ENCODE measurements around the gene RGS9BP. TPM values are rescaled to one million over a fixed set of nuclear protein-coding genes. Genes with fewer than 3 reads are reported as not detected.
A peak's percentile ranks its signal among the peaks of the same experiment; 100 is the strongest.

The RGS9BP gene
- total and polyA plus RNA-seq, 2 donors from 2014 or later: 0.39 to 0.72 TPM

GRCh38 chr19:32717496-32717895, 41.8 kb downstream of the RGS9BP start:
- no peak for TF ChIP-seq CTCF (IDR thresholded peaks at IDR 0.05; ENCODE audit: borderline replicate concordance, extremely low read depth, insufficient read depth)
- DNase-seq (no peak), FAIRE-seq (no peak)
- Histone ChIP-seq H3K4me3 (ENCODE audit: low read length in 3 of 3) (no peak overlapping the region), H3K4me1 (ENCODE audit: control insufficient read depth in 2 of 3, insufficient read depth in 2 of 3, low read depth in 1 of 3, low read length in 3 of 3) (no peaks in the 10 kb centered on the region), H3K9ac (ENCODE audit: low read length in 3 of 3) (no peak overlapping the region), H3K27me3 (ENCODE audit: control insufficient read depth, insufficient read depth, low read length) (no peaks in the 10 kb centered on the region), H3K9me3 (ENCODE audit: control insufficient read depth in 2 of 3, insufficient read depth in 1 of 3, low read length in 3 of 3) (no peaks in the 10 kb centered on the region), H3K36me3 (ENCODE audit: control insufficient read depth in 2 of 3, insufficient read depth in 3 of 3, low read length in 3 of 3) (no peaks in the 10 kb centered on the region), H3K27ac (ENCODE audit: low read depth in 2 of 2, low read length in 2 of 2) (no peak overlapping the region)
- intact Hi-C loops (cut with DNase I): no loop called here

- no peak for DNase-seq
- no peak for TF ChIP-seq CTCF (IDR thresholded peaks at IDR 0.05; ENCODE audit: borderline replicate concordance, extremely low read depth, insufficient read depth)
- Histone ChIP-seq H3K9ac (ENCODE audit: low read length in 3 of 3) (no peak overlapping the region), H3K9me3 (ENCODE audit: control insufficient read depth in 2 of 3, insufficient read depth in 1 of 3, low read length in 3 of 3) (no peaks in the 10 kb centered on the region), H3K36me3 (ENCODE audit: control insufficient read depth in 2 of 3, insufficient read depth in 3 of 3, low read length in 3 of 3) (no peaks in the 10 kb centered on the region), H3K27ac (ENCODE audit: low read depth in 2 of 2, low read length in 2 of 2) (no peak overlapping the region), H3K27me3 (ENCODE audit: control insufficient read depth, insufficient read depth, low read length) (no peaks in the 10 kb centered on the region), H3K4me3 (ENCODE audit: low read length in 3 of 3) (no peak overlapping the region), H3K4me1 (ENCODE audit: control insufficient read depth in 2 of 3, insufficient read depth in 2 of 3, low read depth in 1 of 3, low read length in 3 of 3) (no peaks in the 10 kb centered on the region)
- intact Hi-C loops (cut with DNase I): no loop called here
- FAIRE-seq: no peak
Measured at GRCh38 chr19:32718286-32718685, 42.6 kb downstream of the RGS9BP start.

- Histone ChIP-seq H3K4me1 (ENCODE audit: control insufficient read depth in 2 of 3, insufficient read depth in 2 of 3, low read depth in 1 of 3, low read length in 3 of 3) (no peaks in the 10 kb centered on the region), H3K9ac (ENCODE audit: low read length in 3 of 3) (no peak within 1 kb of the TSS), H3K27me3 (ENCODE audit: control insufficient read depth, insufficient read depth, low read length) (no peaks in the 10 kb centered on the region), H3K27ac (ENCODE audit: low read depth in 2 of 2, low read length in 2 of 2) (no peak within 1 kb of the TSS), H3K9me3 (ENCODE audit: control insufficient read depth in 2 of 3, insufficient read depth in 1 of 3, low read length in 3 of 3) (no peaks in the 10 kb centered on the region), H3K4me3 (ENCODE audit: low read length in 3 of 3) (no peak within 1 kb of the TSS), H3K36me3 (ENCODE audit: control insufficient read depth in 2 of 3, insufficient read depth in 3 of 3, low read length in 3 of 3) (no peaks in the 10 kb centered on the region)
- intact Hi-C loops (cut with DNase I): no loop called here
- no peak for TF ChIP-seq CTCF (IDR thresholded peaks at IDR 0.05; ENCODE audit: borderline replicate concordance, extremely low read depth, insufficient read depth)
- FAIRE-seq (no peak), DNase-seq (peak in 1 of 5 donors; percentile 64)
Measured at GRCh38 chr19:32719611-32720059, 44.0 kb downstream of the RGS9BP start, which contains the start of gene TDRD12. TSS of gene TDRD12 (plus strand) at chr19:32719767. CDS start at chr19:32720073, 306 bp downstream.

Data from kidney (tissue), 14 donors.